HG02798 (cell line): ENCODE data around the gene SCN3B.

ENCODE experiments used
- ATAC-seq: cut with Tn5 transposase; IDR thresholded peaks from one replicate; pipeline ENCODE4 v1.9.1; 2021; ENCODE audit warnings: mild to moderate bottlenecking; ENCODE audit not compliant: unreplicated experiment, poor library complexity

Gene SCN3B

DNA sequence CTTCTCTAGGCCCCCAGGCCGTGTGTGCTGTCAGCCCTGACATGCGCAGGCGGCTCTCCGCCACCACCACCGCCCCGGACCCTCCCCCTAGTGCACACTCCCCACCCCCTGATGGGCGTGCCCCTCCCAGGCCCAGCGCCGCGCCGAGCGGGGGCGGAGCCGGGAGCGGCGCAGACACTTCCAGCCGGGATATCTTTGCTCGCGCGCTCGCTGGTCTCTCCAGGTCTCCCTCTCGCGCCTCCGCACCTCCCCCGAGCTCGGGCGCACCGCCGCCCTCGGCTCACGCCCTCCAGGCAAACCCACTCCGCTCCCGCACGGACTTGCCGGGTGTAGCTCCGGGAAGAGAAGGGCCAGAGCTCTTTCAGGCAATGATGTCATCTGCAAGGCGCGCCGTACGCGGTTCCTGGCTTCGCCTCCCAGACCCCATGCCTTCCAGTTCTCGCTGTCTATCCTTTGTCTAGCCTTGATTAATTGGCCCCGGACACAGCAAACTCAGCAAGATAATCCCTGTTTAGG, at the start of gene SCN3B:
Gene SCN3B, minus strand, starts transcription at position 59 of the 516 bp plus-strand sequence. CDS start 823 bp downstream, outside the sequence.
- no peak for ATAC-seq

DNA sequence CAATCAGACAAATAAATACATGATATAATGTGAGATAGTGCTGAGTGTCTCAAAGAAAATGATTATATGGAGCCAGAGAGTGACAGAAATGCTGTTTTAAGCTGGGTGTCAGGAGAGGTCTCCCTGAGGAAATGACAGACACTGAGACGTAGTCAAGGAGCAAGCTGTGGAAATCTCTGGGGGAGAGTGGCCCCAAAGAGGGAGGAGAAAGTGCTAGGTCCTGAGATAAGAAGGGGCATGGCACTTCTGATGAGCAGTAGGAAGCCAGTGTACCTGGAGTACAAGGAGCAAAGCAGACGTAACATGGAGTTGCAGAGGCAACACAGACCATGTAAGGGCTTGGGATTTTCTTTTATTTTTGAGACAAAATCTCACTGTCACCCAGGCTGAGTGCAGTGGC, 48.3 kb upstream of the SCN3B start:
- no peak for ATAC-seq

DNA sequence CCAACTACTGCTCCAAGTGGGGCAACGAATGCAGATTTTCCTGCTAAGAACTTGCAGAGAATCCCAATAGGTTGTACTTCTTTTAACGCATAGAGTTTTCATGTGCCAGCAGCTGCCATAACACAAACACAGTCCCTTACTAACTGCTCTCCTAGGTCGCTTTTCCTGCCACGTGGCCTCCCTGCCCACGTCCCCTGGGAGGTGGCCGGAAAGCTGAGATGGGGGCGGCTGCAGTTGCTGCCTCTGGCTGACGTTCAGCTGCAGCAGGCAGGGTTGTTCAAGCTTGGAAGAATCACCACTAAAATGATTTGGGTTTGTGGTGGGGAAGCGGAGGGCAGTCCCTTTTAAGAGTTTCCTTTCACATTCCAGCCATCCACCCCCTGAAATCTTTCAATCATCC, 47.7 kb upstream of the SCN3B start:
- no peak for ATAC-seq

DNA sequence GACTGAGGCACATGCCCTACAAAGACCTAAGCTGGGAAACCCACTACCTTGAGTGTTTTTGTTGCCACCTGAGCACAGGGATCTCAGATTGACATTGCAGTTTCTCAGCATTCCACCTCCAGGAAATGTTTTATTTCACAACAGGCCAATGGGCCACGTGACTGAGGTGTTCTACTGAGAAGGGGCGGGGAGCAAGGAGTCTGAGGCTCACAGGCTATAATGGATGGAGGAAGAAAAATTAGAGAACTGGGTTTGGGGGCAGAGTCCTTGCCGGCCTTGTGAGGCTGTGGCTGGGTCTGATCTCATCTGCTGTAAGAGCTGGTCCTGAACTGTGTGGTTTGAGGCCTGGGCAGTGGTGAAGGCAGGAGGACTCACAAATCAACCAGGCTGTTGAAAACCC, 46.3 kb upstream of the SCN3B start:
- ATAC-seq: no peak

DNA sequence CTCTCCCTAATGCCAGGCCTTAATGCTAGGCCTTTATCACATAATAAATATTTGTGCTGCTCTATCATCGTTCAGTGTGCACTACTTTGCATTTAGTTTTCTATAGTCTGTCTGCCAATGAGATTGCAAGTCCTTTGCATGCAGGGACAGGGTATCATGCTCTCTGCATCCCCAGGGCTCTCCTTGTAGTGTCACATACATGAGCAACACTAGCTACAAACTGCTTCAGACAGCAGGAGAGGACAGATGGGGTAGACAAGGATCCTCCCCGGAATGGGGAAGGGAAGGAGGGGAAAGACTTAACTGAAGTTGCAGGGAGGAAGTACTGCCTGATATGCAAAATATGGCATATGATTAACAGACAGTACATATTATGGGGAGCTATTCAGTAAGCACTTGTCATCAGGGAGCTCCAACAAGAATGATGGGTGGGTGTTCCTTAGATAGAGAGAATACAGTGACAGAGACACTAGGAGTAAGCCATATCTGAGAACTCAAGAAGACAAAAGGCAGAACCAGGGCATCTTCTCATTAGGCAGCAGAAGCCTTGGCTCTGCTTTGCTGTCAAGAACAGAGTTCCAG, 44.2 kb upstream of the SCN3B start:
- ATAC-seq: no peak

- no peak for ATAC-seq
These were observed 41.8 kb upstream of the SCN3B start for GRCh38 chr11:123696183-123696582.

DNA sequence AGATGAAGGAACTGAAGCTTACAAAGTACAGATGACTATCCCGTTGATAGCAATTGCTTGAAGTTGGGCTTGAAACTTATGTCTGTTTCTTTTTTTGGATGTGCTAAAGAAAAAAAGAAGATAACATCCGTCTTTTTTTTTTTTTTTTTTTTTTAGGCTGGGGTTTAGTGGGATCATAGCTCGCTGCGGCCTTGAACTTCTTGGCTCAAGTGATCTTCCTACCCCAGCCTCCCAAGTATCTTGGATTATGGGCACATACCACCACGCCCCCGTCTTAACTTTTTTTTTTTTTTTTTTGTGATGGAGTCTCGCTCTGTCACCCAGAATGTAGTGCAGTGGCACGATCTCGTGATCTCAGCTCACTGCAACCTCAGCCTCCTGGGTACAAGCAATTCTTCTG, 40.8 kb upstream of the SCN3B start:
- ATAC-seq: no peak

DNA sequence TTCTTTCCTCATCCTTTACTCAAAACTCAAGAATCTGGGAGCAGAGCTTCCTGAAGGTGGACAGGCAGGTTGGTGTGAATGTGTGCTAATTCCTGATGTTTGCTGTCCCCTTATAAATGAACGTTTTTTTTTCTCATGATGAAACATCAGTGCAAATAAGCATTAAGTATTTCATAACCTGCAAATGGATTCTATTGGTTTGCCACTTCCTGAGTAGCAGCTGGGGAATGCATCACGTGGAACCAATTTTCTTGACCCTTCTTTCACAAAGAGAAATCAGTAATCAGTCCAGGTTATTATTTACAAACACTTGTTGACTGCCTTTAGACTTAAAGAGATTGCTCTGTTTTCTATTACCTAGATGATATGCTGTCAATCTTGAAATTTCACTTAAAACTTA, 40.1 kb upstream of the SCN3B start:
- no peak for ATAC-seq

GRCh38 chr11:123692961-123693360, 38.5 kb upstream of the SCN3B start:
- ATAC-seq: no peak

GRCh38 chr11:123690485-123690884, 36.1 kb upstream of the SCN3B start:
- ATAC-seq: no peak

- no peak for ATAC-seq
These were observed 30.2 kb upstream of the SCN3B start for GRCh38 chr11:123684601-123685000.

- ATAC-seq: no peak
These were observed 29.2 kb upstream of the SCN3B start for GRCh38 chr11:123683428-123684170.

DNA sequence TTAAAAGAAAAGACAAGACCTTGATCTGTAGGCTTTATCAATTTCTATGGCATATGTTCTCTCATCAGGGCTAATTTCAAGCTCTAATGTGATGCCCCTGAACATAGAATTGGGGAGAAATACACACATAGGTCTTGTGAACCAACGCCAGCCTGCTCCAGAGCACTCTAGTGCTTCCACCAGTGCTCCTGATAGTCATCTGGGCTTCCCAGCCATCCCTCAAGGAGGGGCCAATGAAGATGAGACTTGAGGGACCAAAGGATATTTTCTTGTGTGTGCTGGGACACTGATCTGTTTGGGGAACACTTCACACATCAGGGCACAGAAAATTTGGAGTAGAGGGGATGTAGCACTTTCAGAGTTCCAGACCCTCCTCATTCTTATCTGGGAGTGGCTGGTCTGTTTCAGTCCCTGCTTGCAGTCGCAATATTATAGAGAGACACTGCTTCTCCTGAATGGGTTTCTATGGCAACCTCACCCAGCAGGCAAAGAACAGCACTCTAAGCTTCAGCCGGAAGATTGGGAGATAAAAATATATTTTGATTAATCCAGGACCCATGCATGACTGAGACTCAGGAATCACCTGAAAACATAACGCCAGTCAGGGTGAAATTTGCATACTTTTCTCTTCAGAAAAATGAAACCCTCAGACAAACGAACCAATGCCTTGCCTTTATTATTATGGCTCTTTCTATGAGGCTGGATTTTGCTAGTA, 28.4 kb upstream of the SCN3B start:
- no peak for ATAC-seq

DNA sequence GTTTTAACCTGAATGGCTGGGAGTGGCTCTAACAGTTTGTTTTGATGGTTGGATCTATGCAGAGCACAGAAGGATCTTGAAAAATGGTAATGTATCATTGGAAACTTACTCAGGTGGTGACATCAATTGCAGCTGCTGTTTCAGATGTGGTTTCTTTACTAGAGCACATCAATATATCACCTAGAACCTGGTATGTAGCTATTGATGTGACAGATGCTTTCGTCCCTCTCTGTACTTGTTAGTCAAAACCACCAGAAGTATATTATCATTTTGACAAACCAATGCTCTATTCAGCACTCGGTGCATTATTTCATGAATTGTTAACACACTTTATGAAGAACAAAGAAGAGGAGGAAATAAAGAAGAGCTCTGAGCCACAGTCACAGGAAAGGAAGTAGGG, 26.6 kb upstream of the SCN3B start:
- no peak for ATAC-seq

DNA sequence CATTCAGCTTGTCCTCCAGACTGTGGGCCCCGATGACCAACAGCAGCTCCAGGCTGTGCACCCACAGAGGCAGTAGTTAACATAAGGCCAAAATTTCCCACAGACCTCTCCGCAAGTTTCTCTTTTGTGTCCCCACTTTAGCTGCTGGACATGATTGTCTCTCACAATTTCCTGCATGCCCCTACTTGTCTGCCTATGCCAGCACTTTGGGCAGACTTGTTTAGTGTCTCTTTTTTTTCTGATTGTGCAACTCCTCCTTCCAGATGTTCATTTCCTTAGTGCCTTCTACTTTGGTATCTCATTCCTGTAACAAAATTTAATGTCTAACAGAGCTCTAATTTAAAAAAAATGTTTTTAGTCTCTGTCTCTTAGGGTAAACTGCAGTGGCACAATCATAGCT, 23.8 kb upstream of the SCN3B start:
- ATAC-seq: no peak

- no peak for ATAC-seq
These were observed 23.1 kb upstream of the SCN3B start for GRCh38 chr11:123677510-123677909.

GRCh38 chr11:123674297-123674696, 19.9 kb upstream of the SCN3B start:
- no peak for ATAC-seq

DNA sequence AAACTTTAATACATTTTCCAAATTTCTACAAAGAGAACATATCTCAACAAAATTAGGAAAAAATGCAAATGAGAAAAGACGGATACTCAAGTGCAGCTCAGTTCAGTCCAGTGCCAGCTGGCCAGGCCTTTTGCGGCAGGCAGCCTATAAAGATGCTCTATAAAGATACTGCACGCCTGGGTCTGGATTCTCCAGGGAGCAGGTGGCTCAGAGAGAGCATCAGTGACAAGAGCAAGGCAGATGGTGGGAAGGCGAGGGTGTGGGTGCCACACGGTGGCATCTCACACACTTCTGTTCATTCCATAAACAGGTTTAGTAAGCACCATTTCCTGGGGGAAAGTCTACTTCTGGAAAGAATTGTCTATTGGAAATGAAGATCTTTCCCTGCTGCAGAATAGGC, 18.1 kb upstream of the SCN3B start:
- no peak for ATAC-seq

DNA sequence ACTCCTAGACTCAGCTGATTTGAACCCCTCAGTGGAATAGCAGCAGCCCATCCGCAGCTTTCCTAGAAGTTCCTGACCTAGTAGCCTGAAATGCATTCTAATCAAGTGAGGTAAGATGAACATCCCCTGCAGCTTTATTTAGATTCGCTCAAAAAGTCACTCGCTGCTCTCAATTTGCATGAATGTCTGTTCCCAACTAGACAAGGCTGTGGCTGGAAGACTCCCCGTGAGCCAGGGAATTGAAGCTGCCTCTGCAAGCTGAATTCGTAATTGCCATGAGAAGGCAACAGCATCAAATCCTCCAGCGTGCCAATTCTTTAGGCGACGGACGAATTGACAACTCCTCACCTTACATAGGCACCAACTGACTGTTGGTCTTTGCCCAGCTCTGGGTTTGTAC, 17.1 kb upstream of the SCN3B start:
- ATAC-seq: no peak

DNA sequence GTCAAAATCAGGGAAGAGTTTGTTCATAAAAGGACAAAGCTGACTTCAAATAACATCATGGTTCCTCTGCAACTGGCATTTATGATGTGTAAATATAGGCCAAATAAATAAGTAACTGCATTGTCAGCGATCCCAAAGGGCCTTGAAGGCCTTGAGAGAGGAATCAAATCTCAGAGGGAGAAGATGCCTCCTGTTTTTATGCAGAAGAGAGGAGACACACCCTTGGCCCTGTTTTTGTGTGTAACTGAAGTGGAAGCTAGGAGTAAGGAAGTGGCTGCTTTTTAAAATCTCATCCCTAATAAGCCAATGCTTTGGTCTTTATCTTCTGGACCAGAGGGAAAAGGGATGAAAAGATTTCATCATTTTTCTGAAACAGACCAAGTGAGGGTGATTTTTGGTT, 15.7 kb upstream of the SCN3B start:
- no peak for ATAC-seq

DNA sequence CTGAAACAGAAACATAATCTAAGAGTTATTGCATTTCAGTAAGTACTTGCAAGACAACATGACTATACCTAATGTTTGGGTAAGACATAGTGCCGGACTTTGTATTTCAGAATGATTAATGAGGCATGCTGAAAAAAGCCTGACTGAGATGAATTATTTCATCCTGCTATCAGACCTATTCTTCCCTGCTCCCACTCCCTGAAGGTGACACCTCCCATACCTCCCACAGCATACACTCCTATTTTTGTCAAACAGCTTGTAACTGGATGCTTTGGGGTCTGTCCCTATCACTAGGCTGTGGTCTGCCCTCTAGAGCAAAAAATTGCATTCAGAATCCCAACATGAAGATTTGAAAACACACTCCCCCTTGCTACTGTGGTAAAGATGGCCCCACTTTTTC, 10.9 kb upstream of the SCN3B start:
- ATAC-seq: no peak
